GM19395 (cell line): Measurements from ENCODE around the gene MRTFA.
"Not testable (repeated sequence)": the region's sequence is repeated elsewhere in the genome, so short reads cannot be mapped to it uniquely, and the experiment has no call there.

ENCODE experiments used
- ATAC-seq: cut with Tn5 transposase; IDR thresholded peaks from one replicate; pipeline ENCODE4 v1.9.1; 2021; ENCODE audit warnings: mild to moderate bottlenecking, moderate library complexity; ENCODE audit not compliant: unreplicated experiment

Gene MRTFA

DNA sequence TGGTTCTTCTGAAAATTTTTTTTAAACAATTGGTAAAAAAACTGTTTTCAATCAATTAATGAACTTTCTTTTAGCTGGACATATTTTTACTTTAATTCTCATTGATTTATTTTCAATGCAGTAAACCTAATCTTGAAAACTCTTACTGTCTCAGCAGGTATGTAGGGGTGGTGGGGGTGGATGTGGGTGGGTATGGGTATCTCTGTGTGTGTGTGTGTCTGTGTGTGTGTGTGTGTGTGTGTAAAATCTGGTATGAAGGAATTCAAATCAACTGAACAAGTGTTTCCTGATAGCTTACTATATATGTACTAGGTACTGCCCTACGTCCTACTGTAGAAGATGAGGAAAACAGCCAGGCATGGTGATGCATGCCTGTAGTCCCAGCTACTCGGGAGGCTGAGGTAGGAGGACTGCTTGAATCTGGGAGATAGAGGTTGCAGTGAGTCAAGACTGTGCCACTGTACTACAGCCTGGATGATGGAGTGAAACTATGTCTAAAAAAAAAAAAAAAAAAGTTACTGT, 75.5 kb downstream of the MRTFA start:
- ATAC-seq, result no peak

- ATAC-seq, result no peak
Measured at GRCh38 chr22:40560551-40560950, 76.0 kb downstream of the MRTFA start.

DNA sequence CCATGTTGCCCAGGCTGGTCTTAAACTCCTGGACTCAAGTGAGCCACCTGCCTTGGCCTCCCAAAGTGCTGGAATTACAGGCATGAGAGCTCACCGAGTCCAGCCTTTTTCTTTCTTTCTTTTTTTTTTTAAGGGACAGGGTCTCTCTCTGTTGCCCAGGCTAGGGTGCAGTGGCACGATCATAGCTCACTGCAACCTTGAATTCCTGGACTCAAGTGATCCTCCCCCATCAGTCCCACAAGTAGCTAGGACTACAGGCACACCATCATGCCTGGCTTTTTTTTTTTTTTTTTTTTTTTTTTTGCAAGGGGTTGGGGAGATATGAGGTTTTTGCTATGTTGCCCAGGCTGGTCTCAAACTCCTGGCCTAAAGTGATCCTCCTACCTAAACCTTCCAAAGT, 78.5 kb downstream of the MRTFA start:
- no peak for ATAC-seq

DNA sequence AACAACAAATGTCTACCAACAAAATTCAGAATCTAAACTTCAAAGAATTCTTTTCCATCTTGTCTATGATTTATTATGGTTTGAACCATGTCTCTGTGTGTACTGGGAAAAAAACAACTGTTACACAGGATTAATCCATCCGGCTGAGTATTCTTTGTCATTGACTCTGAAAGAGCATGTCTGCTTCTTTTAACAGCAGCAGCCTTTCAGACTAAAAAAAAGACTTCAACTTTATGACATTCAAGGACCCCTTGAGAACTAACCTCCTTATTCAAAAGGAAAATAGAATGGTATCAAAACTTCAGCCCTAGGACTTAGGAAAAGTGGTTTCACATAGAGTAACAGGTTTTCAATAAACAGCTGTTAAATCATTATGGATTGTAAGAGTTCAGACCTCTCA, 79.9 kb downstream of the MRTFA start:
- ATAC-seq, result no peak

DNA sequence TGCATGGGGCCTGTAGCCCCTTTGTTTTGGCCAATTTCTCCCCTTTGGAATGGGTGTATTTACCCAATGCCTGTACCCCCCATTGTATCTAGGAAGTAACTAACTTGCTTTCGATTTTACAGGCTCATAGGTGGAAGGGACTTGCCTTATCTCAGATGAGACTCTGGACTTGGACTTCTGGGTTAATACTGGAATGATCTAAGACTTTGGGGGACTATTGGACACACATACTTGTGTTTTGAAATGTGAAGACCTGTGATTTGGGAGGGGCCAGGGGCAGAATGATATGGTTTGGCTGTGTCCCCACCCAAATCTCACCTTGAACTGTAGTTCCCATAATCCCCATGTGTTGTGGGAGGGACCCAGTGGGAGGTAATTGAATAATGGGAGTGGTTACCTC, 82.5 kb downstream of the MRTFA start:
- ATAC-seq, result not testable (repeated sequence)

GRCh38 chr22:40553014-40553554, 83.4 kb downstream of the MRTFA start:
- ATAC-seq, result no peak

GRCh38 chr22:40552070-40552469, 84.4 kb downstream of the MRTFA start:
- ATAC-seq, result no peak

- ATAC-seq, result no peak
Measured at GRCh38 chr22:40547729-40548143, 88.8 kb downstream of the MRTFA start.

DNA sequence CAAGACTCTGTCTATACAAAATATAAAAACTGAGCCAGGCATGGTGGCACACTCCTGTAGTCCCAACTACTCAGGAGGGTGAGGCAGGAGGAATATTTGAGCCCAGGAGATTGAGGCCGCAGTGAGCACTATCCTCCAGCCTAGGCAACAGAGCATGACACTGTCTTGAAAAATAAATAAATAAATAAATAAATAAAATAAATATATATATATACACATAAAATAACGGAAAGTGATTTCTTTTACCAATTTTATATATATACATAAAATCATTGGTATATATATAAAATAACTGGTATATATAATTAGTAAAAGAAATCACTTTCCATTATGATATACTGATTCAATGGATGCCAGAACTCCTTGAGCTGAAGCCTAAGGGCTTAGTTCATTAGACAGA, 91.8 kb downstream of the MRTFA start:
- no peak for ATAC-seq

- ATAC-seq, result no peak
Measured at GRCh38 chr22:40542821-40543540, 93.5 kb downstream of the MRTFA start.

DNA sequence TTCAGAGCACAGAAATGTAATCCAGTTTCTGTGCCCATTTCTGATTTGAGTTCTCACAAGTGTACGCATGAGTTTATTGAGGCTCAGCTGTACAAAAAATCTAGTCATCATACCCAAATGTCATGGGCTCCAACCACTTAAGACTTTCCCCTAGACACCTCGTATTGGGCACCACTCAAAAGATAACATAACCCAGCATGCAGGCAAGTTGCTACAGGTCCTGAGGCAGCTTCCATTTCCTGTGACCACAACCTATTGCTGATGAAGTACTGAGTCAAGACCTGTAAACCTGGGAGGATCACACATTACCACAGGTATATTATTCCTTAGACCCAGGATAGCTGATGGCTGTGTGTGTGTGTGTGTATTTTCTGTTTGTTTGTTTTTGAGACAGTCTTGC, 95.2 kb downstream of the MRTFA start:
- no peak for ATAC-seq

GRCh38 chr22:40540265-40540664, 96.3 kb downstream of the MRTFA start:
- ATAC-seq, result no peak

DNA sequence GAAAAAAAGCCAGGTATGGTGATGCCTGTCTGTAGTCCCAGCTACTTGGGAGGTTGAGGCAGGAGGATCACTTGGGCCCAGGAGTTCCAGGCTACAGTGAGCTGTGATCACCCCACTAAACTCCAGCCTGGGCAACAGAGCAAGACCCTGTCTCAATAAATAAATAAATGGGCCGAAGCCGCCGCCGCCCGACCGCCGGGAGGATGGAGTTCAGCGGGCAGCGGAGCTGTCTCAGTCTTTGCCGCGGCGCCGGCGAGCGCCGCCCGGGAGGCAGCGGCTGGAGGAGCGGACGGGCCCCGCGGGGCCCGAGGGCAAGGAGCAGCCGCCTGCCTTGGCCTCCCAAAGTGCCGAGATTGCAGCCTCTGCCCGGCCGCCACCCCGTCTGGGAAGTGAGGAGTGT, 100.4 kb downstream of the MRTFA start:
- ATAC-seq, result not testable (repeated sequence)

GRCh38 chr22:40535642-40536041, 100.9 kb downstream of the MRTFA start:
- ATAC-seq, result no peak

DNA sequence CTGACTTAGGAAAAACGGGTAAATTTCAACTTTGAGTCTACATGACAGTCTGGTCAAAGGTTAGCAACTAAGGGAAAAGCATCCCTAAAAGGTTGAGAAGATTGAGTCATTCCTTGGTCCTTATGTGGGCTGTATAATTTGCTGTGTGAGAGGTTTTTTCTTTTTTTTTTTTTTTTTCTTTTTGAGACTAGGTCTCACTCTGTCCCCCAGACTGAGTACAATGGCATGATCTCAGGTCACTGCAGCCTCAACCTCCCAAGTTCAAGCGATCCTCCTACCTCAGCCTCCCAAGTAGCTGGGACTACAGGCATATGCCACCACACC, 101.4 kb downstream of the MRTFA start:
- ATAC-seq, result no peak

- ATAC-seq, result no peak
Measured at GRCh38 chr22:40534379-40535188, 101.9 kb downstream of the MRTFA start.

- ATAC-seq, result peak; percentile 61
Measured at GRCh38 chr22:40533712-40534378, 102.7 kb downstream of the MRTFA start.

DNA sequence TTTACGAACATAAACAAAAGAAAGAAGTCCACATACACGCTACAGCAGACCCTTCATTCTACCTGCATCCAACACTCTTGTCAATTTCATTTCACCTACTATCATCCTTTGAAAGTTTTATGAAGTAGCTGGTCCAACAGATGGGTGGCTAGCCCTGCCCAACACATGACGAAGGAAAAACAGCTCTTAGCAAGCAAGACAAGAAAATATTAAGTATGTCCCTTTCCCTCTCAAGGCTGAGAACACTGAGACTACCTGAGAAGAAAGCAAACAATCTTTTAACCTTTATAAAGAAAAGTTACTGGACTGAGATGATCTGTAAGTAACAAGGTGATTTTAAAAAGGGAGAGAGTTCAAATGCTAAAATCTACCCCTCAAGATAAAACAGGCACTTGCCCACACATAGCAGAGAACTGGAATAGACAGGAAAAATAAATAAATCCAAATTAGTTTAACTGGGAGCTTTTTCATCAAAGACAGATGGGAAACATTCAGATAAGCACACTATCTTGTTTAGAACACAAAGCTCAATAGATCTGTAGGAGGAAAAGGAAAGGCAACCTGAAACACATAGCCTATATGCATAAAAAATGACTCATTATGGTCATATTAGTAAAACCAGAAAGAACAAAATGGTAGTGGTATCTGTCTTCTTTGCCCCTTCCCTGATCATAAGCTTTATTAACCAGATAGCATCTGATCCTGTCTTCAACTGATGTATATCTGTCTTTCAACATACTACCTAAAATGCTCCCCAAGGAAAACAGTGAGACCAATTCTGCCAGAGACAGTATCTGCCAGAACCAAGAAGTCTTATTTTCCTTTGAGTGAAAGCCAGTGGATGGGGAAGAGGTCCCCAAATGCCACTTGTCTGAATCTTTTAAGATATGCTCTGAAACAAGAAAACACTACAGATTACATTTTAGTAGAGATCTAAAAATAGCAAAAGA, 104.3 kb downstream of the MRTFA start:
- ATAC-seq, result no peak

GRCh38 chr22:40530391-40530790, 106.1 kb downstream of the MRTFA start:
- ATAC-seq, result not testable (repeated sequence)

GRCh38 chr22:40529821-40530220, 106.7 kb downstream of the MRTFA start:
- ATAC-seq, result no peak
